ENCODE measurements around the gene MT2A.

Gene MT2A

DNA sequence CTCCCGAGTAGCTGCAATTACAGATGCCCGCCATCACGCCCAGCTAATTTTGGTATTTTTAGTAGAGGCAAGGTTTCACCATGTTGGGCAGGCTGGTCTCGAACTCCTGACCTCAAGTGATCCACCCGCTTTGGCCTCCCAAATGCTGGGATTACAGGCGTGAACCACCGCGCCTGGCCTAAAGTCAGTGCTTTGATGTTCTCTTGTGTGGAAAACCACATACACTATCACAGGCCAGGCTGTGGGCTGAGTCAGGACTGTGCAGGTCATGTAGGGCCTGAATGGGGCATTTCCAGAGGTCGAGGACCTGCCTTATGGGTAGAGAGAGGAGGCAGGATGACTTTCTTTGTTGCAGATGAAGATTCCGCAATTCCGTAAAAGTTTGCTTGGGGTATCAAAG, 24.1 kb upstream of the MT2A start:
- TF ChIP-seq FOXP2 (optimal IDR thresholded peaks at IDR 0.05; ENCODE audit: borderline replicate concordance, extremely low read depth, extremely low read length, insufficient read depth), result no peak
- TF ChIP-seq TAF1 (IDR thresholded peaks at IDR 0.05; ENCODE audit: borderline replicate concordance, insufficient read depth, low read length), result no peak
- TF ChIP-seq, protein P1, sequence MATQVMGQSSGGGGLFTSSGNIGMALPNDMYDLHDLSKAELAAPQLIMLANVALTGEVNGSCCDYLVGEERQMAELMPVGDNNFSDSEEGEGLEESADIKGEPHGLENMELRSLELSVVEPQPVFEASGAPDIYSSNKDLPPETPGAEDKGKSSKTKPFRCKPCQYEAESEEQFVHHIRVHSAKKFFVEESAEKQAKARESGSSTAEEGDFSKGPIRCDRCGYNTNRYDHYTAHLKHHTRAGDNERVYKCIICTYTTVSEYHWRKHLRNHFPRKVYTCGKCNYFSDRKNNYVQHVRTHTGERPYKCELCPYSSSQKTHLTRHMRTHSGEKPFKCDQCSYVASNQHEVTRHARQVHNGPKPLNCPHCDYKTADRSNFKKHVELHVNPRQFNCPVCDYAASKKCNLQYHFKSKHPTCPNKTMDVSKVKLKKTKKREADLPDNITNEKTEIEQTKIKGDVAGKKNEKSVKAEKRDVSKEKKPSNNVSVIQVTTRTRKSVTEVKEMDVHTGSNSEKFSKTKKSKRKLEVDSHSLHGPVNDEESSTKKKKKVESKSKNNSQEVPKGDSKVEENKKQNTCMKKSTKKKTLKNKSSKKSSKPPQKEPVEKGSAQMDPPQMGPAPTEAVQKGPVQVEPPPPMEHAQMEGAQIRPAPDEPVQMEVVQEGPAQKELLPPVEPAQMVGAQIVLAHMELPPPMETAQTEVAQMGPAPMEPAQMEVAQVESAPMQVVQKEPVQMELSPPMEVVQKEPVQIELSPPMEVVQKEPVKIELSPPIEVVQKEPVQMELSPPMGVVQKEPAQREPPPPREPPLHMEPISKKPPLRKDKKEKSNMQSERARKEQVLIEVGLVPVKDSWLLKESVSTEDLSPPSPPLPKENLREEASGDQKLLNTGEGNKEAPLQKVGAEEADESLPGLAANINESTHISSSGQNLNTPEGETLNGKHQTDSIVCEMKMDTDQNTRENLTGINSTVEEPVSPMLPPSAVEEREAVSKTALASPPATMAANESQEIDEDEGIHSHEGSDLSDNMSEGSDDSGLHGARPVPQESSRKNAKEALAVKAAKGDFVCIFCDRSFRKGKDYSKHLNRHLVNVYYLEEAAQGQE (IDR thresholded peaks at IDR 0.05; ENCODE audit: insufficient read depth in 1 of 2, low read depth in 2 of 2, low read length in 2 of 2), result no peak
- TF ChIP-seq POLR2AphosphoS5 (IDR thresholded peaks at IDR 0.05; ENCODE audit: low read depth, low read length), result no peak
- no peak for TF ChIP-seq SIN3A (IDR thresholded peaks at IDR 0.05; ENCODE audit: borderline replicate concordance, insufficient read depth, low read length)

DNA sequence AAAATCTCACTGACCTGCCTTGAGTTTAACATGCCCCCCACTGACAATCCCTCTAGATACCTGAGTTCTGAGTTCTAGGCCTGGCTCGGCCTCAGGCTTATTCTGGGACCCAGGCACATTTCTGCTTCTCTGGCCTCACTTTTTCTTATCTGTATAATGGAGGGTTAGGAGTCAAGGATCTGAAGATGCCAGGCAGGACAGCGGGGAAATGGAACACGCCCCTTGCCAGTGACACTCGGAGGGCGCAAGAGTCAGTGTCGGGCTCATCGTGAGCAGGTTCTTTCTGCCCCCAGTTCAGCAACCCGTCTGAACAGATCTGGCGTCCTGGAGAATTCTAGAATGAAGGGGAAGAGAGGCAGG, 19.6 kb upstream of the MT2A start:
- TF ChIP-seq FOXP2 (optimal IDR thresholded peaks at IDR 0.05; ENCODE audit: borderline replicate concordance, extremely low read depth, extremely low read length, insufficient read depth) (no peak), TAF1 (IDR thresholded peaks at IDR 0.05; ENCODE audit: borderline replicate concordance, insufficient read depth, low read length) (no peak), POLR2AphosphoS5 (IDR thresholded peaks at IDR 0.05; ENCODE audit: low read depth, low read length) (no peak), SIN3A (IDR thresholded peaks at IDR 0.05; ENCODE audit: borderline replicate concordance, insufficient read depth, low read length) (no peak)

DNA sequence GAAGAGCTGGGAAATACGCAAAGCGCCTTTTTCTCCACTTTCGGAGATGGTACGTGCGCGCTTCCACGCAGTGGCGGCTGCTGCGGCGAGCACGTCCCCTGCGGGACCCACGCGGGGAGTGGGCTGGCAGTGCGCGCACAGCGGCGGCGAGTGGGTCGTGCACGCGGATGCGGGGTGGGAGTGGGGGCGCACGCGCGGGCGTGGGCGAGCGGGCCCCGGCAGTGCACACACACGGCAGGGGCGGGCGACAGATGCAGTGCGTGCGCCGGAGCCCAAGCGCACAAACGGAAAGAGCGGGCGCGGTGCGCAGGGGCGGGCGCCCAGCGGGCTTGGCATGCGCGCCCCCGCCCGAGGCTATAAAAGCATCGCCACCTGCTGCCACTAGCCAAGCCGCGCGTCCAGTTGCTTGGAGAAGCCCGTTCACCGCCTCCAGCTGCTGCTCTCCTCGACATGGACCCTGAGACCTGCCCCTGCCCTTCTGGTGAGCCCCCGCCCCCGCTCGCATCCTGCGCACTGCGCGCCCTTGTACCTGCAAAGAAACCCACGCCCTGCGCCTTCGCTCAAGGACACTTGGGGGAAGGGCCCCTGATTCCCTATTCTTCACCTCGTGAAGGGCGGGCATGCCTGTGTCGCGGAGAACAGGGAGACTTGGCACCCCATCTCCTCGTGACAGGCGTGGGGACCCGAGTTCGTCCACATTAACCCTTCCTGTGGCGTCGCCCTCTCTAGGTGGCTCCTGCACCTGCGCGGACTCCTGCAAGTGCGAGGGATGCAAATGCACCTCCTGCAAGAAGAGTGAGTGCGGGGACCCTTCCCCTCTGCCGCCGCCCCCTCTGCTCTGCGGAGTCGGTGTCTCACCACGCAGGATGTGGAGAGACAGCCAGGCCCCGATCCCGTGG, 19.0 kb upstream of the MT2A start, which contains the start of gene MT3:
Gene MT3 (plus strand): TSS at position 388 of the 899 bp plus-strand sequence. CDS start 63 bp downstream, at position 451.
- TF ChIP-seq FOXP2 (optimal IDR thresholded peaks at IDR 0.05; ENCODE audit: borderline replicate concordance, extremely low read depth, extremely low read length, insufficient read depth), result no peak
- no peak for TF ChIP-seq POLR2AphosphoS5 (IDR thresholded peaks at IDR 0.05; ENCODE audit: low read depth, low read length)
- no peak for TF ChIP-seq TAF1 (IDR thresholded peaks at IDR 0.05; ENCODE audit: borderline replicate concordance, insufficient read depth, low read length)
- no peak for TF ChIP-seq SIN3A (IDR thresholded peaks at IDR 0.05; ENCODE audit: borderline replicate concordance, insufficient read depth, low read length)
- TF ChIP-seq, protein P1 (IDR thresholded peaks at IDR 0.05; ENCODE audit: insufficient read depth in 1 of 2, low read depth in 2 of 2, low read length in 2 of 2), result no peak

DNA sequence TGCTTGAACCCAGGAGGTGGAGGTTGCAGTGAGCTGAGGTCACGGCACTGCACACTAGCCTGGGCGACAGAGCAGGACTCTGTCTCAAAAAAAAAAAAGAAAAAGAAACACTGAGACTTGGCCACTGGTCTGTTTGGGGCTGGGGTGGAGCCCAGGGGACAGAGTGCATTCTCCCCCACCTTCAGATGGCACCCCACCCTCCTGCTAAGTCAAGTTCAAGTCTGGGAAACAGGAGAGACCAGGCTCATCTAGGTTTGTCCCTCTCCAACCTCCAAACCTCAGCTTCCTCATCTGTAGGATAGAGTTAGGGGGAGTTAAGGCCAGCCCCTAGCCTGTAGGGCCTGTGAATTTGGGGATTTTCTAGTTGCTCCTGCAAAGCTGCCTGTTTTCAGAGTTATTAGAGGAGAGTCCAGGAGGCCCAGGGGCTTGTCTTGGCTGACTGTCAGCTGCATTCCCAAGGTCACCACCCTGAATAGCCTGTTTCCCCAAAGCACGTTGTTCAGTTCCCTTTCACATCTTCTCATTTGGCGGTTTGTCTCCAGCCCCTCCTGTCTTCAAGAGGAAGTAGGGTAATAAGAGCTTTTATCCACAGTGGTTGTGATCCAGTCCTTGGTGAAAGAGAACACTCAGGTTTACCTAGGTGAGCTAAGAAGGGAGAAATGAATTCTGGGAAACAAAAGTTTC, 16.9 kb upstream of the MT2A start:
- TF ChIP-seq, protein P1 (IDR thresholded peaks at IDR 0.05; ENCODE audit: insufficient read depth in 1 of 2, low read depth in 2 of 2, low read length in 2 of 2), result no peak
- TF ChIP-seq SIN3A (IDR thresholded peaks at IDR 0.05; ENCODE audit: borderline replicate concordance, insufficient read depth, low read length) (no peak), TAF1 (IDR thresholded peaks at IDR 0.05; ENCODE audit: borderline replicate concordance, insufficient read depth, low read length) (no peak), FOXP2 (optimal IDR thresholded peaks at IDR 0.05; ENCODE audit: borderline replicate concordance, extremely low read depth, extremely low read length, insufficient read depth) (no peak), POLR2AphosphoS5 (IDR thresholded peaks at IDR 0.05; ENCODE audit: low read depth, low read length) (no peak)

DNA sequence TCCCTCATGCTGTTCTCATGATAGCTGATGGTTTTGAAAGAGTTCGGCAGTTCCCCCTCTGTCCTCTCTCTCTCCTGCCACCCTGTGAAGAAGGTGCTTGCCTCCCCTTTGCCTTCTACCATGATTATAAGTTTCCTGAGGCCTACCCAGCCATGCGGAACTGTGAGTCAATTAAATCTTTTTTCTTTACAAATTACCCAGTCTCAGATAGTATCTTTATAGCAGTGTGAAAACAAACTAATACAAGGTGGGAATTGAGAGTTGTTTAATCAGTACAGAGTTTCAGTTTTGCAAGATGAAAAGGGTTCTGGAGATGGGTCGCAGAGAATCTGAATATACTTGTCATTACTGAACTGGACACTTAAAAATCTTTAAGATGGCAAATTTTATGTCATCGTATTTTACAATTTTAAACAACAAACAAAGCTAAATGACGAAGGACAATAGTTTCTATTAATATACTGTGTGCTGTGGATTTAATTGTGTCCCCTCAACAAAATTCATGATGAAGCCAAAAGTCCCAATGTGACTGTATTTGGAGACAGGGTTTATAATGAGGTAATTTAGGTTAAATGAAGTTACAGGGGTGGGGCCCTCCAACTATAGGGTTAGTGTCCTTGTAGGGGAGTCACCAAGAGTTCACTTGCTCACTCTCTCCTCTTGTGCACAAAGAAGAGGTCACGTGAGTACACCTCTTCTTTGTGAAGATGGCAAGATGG, 14.7 kb upstream of the MT2A start:
- no peak for TF ChIP-seq FOXP2 (optimal IDR thresholded peaks at IDR 0.05; ENCODE audit: borderline replicate concordance, extremely low read depth, extremely low read length, insufficient read depth)
- TF ChIP-seq SIN3A (IDR thresholded peaks at IDR 0.05; ENCODE audit: borderline replicate concordance, insufficient read depth, low read length), result no peak
- TF ChIP-seq POLR2AphosphoS5 (IDR thresholded peaks at IDR 0.05; ENCODE audit: low read depth, low read length), result no peak
- no peak for TF ChIP-seq TAF1 (IDR thresholded peaks at IDR 0.05; ENCODE audit: borderline replicate concordance, insufficient read depth, low read length)
- TF ChIP-seq, protein P1 (IDR thresholded peaks at IDR 0.05; ENCODE audit: insufficient read depth in 1 of 2, low read depth in 2 of 2, low read length in 2 of 2), result no peak

Measured in PFSK-1 (cell line).